HG02938 (cell line): ENCODE data around the gene FANCC.

Experiments used
- ATAC-seq: cut with Tn5 transposase; IDR thresholded peaks from one replicate; pipeline ENCODE4 v1.9.1; 2021; ENCODE audit warnings: mild to moderate bottlenecking, moderate library complexity; ENCODE audit not compliant: unreplicated experiment

The FANCC gene

DNA sequence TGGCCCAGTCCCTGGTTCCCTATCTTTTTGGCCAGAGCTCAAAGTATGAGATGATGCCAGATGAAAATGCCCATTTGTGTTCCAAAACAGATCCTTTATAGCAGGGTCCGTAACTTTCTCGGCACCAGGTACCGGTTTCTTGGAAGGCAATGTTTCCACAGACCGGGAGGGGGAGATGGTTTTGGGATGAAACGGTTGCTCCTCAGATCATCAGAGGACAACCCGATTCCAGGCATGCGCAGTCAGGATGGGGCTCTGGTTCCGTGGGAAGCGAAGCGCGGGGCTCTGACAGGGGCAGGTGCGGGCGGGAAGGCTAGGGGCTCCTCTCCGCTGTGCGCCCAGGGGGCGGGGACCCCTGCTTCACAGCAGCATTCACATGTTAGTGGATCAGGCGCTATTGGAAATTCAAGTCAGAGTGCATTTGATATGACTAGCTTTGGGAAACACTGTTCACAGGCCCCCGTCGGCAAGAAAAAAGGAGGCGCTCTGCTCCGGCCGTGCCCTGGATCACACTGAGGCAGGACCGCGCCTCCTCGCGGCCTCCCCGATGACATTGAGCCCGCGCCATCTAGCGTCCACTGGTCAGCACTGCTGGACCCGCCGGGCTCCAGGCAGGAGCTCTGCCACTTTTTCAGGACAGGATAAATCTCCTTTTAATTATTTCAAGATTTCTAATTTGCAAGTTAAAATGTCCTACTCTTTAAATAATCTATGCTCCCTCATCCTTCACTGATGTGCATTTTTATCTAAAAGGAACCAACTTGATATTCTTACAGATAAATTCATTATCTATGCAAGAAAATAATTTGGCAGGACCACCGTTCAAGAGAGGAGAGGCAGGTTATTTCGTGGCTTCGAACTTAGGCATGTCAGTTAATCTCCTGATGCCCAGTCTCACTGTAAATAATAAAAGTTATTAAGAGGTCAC is 190.0 kb downstream of the FANCC start:
- ATAC-seq: no peak

DNA sequence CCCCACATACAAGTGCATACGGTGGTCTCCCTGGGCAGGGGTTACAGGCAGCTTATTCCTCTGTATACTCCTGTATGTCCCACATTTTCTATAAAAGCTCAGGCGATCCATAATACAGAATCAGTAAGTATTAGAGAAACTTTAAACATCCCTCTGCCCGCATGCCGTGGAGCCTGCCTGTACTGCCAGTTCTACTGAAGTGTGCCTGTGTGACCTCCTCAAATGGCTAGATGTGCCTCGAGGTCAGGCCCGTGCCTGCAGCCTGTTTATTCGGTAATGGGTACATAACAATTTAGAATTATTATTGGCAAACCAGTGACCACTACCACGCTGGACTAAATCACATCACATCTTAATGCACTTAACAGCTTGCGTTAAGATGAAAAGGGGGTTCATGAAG is 190.8 kb downstream of the FANCC start:
- ATAC-seq: no peak

DNA sequence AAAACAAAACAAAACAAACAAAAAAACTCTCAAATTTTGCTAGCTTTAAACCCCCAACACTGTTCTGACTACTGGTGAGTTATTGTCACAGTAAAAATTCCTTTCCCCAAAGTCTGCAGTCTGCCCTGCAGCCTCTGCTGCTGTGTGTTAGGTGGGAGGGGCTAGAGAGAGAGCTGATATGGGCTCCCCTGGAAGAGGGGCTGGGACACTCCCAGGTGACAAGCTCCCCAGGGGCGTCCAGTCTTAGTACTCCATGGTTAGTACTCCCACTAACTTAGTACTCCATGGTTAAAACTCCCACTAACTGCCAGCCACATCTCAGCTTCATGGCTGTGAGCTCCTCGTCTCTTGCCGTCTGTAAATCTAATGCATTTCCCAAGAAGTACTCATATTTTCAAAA is 191.9 kb downstream of the FANCC start:
- no peak for ATAC-seq

DNA sequence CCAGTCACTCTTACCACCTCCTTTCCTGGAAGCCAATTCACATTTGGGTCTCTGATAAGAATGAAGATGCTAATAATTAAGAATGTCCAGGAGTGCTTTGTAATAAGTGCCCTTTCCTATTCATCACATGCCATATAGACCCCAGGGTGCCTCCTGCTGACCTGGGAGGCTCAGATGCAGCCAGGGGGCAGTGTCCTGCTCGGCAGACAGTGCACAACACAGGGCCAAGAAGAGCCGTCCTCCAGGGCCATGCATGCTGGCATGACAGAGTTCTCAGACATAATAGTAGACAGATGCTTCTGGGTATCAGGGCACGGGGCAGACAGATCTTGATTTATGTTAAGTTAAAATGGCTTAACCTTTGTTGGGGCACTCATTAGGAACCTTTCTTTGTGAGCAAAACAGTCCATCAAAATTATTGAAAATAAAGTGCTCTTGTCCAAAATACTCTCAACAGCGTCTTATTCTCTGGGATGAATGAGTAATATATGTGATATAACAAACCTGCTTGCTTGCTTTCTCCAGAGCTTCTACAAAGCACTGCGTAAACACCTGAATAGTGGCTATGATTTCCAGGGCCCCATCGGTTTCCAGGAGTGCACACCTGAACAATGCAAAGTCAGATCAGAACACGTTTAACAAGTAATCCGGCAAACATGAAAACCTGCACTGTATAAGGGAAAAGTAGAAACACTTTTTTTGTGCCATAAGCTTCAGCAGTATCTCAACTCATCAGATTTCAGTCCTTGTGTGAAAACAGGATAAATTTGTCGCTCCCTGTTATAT is 192.7 kb downstream of the FANCC start:
- ATAC-seq: no peak

DNA sequence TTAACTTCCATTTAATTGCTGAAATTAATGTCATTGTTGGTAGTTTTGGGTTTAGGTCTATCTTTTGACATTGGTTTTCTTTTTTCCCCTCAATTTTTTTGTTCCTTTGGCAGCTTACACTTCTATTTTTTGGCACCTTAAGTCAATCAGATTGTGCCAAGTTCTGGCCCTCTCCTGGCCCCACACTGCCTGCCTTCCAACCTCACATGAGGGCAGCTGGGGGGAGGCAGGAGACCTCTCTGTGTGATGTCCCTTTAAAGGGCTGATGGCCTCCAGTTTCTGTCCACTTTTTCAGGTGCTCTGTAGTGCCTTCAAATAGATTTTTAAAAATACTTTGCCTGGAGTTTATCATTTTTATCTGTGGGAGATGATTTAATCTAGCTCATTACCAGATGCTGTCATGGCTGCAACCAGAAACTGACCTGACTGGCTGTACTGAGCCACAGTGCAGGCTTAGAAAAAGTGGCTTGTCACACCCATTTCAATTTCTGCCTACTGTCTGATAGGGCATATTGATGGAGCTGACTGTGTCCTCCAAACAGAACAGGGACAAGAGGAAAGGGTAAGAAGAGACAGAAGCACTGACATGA is 196.6 kb downstream of the FANCC start:
- no peak for ATAC-seq

DNA sequence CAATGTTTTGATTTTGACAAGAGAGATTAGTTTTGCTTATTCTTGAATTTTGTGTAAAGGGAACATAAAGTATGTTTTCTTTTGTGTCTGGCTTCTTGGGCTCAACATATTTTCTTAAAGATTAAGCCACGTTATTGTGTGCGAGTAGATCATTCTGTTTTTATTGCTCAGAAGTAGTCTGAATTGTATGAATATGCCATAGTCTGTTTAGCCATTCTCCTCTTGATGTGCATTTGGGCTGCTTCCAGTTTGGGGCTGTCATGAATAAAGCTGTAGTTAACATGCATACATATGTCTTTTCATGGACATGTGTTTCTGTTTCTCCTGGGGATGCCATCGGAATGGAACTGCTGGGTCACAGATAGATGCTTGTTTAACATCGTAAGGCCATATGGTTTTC is 198.9 kb downstream of the FANCC start:
- no peak for ATAC-seq

DNA sequence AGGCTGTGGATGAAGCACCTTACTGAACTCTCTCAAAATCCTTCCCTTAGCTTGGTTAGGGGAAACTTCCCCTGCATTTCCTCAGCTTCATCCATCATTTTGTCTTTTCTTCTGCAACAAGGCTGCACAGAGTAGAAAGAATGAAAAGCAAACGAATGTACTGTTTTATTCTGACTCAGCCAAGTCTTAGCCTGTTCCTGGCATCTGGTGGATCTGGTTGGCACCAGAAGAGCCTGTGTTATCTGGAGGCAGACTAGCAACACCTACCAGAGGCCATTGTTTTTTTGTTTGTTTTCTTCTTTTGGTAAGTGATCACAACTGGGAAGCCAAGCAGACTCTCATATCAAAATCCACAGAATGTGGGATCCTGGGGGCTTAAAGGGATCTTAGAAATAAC is 200.7 kb downstream of the FANCC start:
- ATAC-seq: no peak

DNA sequence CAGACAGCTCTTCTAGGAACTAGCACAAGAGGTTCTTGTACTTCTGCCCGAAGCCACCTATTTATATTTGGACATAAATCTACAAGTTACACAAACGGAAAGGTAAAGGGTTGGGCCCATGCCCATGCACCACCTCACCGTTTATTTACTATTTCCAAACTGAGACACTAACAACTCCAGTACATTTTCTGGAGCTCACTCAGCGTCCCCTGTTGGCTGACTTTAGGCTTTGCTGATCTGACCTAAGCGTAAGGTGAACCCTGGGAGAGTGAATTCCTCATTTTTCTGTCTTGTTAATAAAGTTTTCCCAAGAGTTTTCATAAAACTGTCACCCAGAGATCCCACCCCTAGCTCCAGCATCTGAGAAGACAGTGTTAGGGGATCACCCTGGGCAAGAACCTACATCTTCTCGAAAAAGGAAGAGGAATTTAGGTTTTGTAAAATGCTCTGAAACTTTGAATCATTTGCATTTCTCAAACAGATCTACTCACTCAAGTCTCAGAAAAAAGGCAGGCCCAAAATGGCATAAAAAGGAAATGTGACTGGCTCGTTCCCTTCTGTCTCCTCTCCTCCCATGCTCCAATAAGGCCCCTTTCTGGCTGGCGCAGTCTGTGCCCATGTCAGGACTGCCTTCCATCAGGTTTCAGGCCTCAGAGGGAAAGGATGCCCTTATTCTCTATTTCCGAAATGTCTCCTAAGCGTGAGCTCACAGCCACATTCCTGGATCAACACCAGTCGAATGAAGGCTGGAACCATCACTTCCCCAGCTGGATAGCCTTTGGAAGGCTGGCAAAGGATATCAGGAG is 201.3 kb downstream of the FANCC start:
- ATAC-seq: no peak

DNA sequence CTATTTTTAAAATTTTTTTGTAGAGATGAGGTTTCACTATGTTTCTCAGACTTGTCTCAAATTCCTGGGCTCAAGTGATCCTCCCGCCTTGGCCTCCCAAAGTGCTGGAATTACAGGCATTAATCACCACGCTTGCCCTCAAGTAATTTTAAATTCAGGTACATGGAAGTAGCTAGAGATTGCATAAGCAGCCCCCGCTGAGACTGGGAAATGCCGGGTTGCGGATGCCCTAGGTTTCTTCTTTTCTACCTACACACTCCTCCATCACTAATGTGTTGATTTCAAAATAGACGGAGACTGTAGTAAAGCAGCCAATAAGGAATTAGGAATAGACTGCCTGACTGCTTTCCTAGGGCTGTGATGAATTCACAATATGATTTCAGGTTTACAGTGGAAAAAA is 202.4 kb downstream of the FANCC start:
- no peak for ATAC-seq

DNA sequence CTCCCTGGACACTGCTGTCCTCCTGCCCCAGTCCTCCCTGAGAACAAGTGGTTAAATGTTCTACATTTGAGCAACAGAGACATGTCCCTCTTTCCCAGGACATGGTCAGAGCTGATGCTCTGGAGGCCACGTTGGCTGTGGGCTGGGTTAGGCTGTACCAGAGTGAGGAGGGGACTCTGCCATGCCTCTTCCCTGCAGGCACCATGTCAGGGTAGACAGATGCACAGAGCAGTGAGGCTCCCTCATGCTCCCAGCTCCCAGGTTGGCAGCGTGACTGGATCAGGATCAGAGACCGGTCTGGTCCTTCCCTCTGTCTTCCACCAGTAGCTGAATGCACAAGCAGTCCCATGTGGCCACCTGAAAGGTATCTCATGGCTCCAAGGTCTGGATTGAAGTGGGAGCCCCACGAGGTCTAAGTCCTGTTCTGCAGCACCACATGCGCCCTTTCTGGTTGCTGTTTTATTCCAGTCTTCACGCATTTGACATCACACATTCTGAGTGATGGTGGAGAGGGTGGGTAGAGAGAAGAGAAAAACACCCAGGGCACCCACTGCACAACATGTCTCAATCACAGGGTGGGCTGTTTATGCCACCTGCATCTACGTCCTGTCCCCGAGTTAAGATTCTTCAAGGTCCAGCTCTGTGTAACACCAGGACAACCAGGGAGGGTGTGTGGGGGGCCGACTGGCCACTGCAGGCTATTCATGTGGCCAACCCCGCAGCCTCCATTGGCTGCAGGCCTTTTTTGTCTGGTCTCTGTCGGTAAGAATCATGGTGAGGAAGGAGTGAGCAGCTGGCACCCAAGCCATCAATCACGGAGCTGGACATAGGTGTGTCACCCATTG is 204.9 kb downstream of the FANCC start:
- no peak for ATAC-seq

DNA sequence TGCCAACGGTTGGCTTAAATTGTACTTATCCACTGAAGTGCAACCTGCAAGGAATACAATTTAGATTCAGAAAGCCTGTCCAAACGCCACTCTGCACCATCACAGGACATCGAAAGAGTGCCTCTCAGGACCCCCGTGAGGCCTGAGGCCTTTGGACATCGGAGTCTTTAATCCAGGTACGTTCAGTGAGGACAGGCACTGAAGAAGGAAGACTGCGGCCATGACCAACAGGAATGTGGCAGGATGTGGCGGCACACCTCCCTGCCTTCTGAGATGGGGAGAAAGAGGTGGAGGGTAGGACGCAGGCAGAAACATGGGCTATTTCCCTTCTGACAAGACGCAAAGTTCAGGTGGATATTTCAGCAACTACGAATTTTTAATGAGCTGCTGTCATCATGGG is 205.8 kb downstream of the FANCC start:
- ATAC-seq: no peak

DNA sequence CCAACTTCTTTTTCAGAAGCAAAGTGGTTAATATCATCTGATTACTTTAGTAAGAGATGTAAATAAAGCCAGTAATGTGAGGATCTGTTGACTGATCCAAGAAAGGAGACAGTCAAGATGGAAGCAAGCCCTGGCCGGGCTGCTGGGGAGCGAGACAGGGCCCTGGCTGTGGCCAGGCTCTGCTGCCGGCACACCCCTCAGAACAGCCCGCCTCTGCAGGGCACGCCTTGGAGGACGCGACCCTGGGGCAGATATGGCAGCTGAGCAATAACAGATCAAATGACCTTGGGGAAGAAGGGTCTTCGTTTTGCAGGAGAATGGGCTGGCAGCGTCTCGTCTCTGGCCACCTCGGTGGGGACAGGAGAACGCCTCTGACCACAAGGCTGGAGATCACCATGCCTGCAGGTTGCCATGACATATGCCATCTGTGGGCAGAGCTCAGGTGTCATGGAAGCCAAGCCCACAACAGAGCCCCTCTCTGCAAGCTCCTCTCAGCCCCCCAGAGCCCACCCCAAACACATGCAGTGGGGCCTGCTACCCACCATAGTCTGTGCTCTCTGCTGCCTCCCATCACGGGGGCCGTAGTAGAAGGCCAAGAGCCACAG is 206.5 kb downstream of the FANCC start:
- no peak for ATAC-seq

DNA sequence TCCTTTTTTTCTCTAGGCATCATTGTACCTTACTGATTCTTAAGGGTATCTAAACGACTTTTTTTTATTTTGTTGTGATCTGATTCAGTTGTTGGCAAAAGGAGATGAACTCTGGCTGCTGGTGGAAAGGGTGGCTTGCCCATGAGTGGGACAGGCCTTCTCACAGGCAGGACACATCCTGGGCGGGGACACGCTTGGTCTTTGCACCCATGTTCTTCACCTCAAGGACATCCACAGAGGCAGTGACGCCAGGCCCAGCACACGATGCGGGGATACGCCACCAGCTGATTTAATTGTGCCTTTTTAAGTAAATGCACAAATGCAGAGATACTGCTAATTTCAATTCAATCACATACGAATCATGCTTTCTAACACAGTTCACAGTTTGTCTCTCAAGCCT is 208.1 kb downstream of the FANCC start:
- no peak for ATAC-seq

DNA sequence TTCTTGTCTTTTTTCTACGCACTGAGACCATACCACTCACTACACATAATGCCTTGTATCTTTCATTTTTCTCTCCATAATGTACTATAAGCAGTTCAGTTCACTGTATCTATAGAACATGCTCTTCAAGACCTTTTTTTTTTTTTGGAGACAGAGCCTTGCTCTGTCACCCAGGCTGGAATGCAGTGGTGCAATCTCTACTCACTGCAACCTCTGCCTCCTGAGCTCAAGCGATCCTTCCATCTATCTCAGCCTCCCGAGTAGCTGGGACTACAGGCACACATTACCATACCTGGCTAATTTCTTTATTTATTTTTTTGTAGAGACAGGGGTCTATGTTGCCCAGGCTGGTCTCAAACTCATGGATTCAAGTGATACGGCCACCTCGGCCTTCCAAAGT is 208.7 kb downstream of the FANCC start:
- no peak for ATAC-seq

DNA sequence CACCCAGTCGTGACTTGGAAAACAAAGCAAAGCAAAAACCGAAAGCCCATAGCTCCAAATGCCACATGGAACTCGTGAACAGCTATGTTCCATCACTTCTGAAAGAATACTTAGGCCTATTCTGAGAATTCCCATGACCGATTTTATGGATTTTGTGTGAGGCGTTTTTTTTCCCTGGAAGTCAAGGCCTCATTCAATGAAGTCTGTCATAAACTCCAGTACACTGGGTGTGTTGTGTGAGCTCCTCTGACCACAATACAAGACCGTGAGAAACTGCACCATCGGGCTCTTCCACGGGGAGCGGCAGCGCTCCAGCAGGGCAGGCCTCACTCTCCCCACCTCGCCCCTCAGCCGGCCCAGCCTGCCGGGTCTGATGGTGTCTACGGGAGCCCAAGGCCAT is 209.5 kb downstream of the FANCC start:
- ATAC-seq: no peak

DNA sequence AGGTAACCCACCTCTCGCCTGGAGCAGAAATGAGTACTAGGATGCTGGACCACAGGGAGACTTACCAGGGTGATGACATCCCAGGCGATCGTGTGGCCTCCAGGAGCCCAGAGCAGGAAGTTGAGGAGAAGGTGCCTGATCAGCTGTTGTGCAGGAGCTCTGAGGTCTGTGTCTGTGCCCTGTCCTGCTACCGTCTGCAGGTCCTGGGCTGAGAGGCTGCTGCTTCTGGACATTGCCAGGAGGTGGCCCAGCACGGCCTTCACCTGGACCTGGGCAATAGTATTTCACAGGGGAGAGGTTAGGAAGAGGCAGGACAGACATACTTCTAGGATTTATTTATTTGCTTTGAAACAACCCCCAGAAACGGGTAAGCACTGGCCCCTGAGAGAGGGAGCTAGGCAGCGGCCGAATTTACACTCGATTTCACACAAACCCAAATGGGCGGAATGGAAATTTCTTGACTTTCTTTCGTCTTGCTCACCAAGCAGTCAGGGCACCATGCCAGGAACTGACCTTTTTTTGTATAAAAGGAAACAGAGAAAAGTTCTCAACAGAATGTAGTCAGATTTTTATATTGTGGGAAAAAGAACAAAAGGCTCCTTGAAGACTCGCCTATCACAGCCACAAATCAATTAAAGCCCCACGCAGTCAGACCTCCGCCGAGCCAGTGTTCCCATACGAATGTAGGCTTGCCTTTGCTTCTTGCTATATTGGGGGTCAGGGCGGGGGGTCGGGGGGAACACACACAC is 210.3 kb downstream of the FANCC start:
- no peak for ATAC-seq

DNA sequence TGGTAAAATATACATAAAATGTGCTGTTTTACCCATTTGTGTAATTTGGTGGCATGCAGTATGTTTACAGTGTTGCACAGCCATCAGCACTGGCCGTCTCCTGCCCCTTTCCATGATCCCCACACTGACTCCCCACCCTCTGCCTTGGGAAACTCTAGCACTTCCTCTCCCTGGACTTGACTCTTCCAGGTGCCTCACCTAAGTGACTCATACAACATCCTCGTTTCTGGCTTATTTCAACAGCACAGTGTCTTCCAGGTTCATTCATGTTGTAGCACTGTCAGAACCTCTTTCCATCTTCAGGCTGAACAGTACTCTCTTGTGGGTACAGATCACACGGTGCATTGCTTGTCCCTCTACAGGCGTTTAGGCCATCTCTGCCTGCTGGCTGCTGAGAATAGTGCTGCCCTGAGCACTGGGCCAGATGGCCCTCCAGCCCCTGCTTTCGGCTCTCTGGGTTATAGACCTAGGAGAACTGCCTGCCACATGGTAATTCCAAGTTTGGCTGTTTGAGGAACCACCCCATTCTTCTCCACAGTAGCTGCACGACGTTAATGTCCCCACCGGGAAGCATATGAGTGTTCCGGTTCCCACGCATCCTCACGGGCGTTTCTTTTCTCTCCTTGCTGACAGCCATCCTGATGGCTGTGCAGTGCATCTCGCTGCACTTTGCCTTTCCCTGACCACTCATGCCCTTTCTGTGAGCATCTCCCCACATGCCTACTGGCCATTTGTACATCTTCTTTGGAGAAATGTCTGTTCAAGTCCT is 211.8 kb downstream of the FANCC start:
- no peak for ATAC-seq

DNA sequence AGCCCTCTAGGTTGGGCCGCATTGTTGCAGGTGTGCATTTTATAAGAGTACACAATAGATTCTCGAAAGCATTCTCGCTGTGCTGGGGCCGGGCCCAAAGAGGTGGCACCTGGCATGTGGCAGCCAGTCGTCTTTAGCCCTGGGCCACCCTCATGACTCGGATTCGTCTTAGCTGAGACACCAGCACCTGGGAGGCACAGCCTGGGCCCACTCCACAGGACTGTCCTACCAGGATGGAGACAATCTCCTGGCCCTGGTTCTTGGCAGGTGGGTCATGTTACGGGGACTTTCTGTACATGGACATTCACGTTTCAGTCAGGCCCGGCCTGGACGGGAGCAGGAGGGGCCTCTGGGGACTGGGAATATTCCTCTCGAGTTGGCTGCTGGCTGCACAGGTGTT is 212.5 kb downstream of the FANCC start:
- ATAC-seq: no peak
